ENCODE measurements around the gene HOXB6. TPM values are rescaled to one million over a fixed set of nuclear protein-coding genes. Genes with fewer than 3 reads are reported as not detected.

The HOXB6 gene
- 10 to 100 TPM in 1 of 4 donors, 1 to 10 TPM in 2, under 1 TPM in 1; 0.45 to 17.5 (median 4.0) TPM for polyA plus RNA-seq
- long read RNA-seq, donor 1: 0 reads
- long read RNA-seq, donor 2: 0 reads
- long read RNA-seq, donor 3: 0 reads
- long read RNA-seq, donor 4: 0 reads
- long read RNA-seq, donor 5, partial matches to known transcripts: 0 of 1 reads
- long read RNA-seq, donor 5, other reads (novel, unspliced or antisense): 0 of 1 reads
- long read RNA-seq, donor 6: 0 reads
- long read RNA-seq, donor 7: 0 reads
- long read RNA-seq, donor 8: 0 reads
- long read RNA-seq, donor 9: 0 reads
- long read RNA-seq, donor 10, partial matches to known transcripts: 6 of 8 reads
- long read RNA-seq, donor 10, other reads (novel, unspliced or antisense): 0 of 8 reads

DNA sequence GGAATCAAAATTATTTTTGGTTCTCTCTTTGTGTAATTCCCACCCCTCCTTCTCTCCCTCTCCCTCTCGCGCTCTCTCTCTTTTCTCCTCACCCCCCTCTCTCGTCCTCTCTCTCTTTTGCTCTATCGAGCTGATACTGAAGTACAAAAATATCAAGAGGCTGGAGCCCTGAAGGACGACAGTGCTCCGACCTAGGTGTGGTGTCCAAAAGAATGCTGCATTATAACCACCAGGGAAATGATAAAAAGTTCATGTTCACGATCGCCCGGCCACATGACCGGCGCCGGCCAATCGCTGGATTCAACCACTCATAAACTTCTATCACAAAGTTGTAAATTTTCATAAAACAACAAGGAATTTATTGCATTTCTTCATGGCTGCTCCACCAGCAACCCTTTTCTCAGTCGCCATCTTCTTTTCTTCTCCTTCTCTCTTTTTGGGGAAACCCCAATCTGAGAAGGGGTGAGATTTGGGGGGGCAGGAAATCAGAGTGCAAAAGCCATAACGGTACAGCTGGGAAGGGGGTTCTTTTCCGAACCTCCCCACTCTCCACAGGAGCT, at the start of gene HOXB6:
Gene HOXB6, minus strand, starts transcription at position 217 of the 560 bp plus-strand sequence. CDS start 6,836 bp downstream, outside the sequence.
- H3K9me3 ChIP-seq (ENCODE audit: control insufficient read depth in 2 of 2, insufficient read depth in 1 of 2, low read depth in 1 of 2, low read length in 1 of 2): peaks cover 0 to 20% of the 10 kb centered on the region in 2 donors
- peaks cover 0 to 18% (median 2%) of the 10 kb centered on the region in 3 donors for H3K4me1 ChIP-seq (ENCODE audit: control insufficient read depth in 3 of 3, insufficient read depth in 2 of 3, low read depth in 1 of 3, low read length in 2 of 3)
- H3K36me3 ChIP-seq (ENCODE audit: control insufficient read depth in 3 of 3, insufficient read depth in 2 of 3, low read depth in 1 of 3, low read length in 3 of 3): peaks cover 0 to 7% (median 0%) of the 10 kb centered on the region in 3 donors
- H3K27me3 ChIP-seq (ENCODE audit: control insufficient read depth in 3 of 3, insufficient read depth in 3 of 3, low read length in 3 of 3): peaks cover 11 to 98% (median 28%) of the 10 kb centered on the region in 3 donors
- no peak for FAIRE-seq
- WGBS, 3 donors: 21 to 31% (median 24%) methylated on average over 16 of the region's 16 CpGs
- H3K4me3 ChIP-seq (ENCODE audit: low read depth in 1 of 3, low read length in 3 of 3): peak within 1 kb of the TSS in 2 of 3 donors; percentile 47 to 61
- peak within 1 kb of the TSS in 1 of 3 donors; percentile 71 for H3K27ac ChIP-seq (ENCODE audit: low read depth in 1 of 3, low read length in 2 of 3)
- DNase-seq: no peak

- Histone ChIP-seq H3K9me3 (ENCODE audit: control insufficient read depth in 2 of 2, insufficient read depth in 1 of 2, low read depth in 1 of 2, low read length in 1 of 2) (no peaks in the 10 kb centered on the region), H3K27ac (ENCODE audit: low read depth in 1 of 3, low read length in 2 of 3) (no peak overlapping the region), H3K36me3 (ENCODE audit: control insufficient read depth in 3 of 3, insufficient read depth in 2 of 3, low read depth in 1 of 3, low read length in 3 of 3) (no peaks in the 10 kb centered on the region), H3K4me1 (ENCODE audit: control insufficient read depth in 3 of 3, insufficient read depth in 2 of 3, low read depth in 1 of 3, low read length in 2 of 3) (peaks cover 0 to 4% (median 3%) of the 10 kb centered on the region in 3 donors), H3K27me3 (ENCODE audit: control insufficient read depth in 3 of 3, insufficient read depth in 3 of 3, low read length in 3 of 3) (peaks cover 6 to 56% (median 28%) of the 10 kb centered on the region in 3 donors), H3K4me3 (ENCODE audit: low read depth in 1 of 3, low read length in 3 of 3) (no peak overlapping the region)
- WGBS, 3 donors: 57 to 79% (median 77%) methylated on average over 1 of the region's 1 CpG
- DNase-seq: no peak
- FAIRE-seq: no peak
Observed at GRCh38 chr17:48649741-48650140, 45.0 kb upstream of the HOXB6 start.

DNA sequence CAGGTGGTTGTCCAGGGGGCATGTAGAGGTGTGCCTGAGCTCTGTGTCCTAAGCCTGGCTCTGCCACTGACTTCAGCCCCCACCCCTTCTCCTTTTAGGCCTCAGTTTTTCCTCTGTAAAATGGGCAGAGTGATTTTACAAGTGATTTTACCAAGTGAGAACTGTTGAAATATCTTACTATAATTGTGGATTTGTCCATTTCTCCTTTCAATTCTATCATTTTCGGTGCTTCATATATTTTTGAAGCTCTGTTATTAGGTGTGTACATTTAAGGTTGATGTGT, 43.1 kb upstream of the HOXB6 start:
- no peaks in the 10 kb centered on the region for H3K36me3 ChIP-seq (ENCODE audit: control insufficient read depth in 3 of 3, insufficient read depth in 2 of 3, low read depth in 1 of 3, low read length in 3 of 3)
- H3K27me3 ChIP-seq (ENCODE audit: control insufficient read depth in 3 of 3, insufficient read depth in 3 of 3, low read length in 3 of 3): peaks cover 14 to 71% (median 39%) of the 10 kb centered on the region in 3 donors
- H3K9me3 ChIP-seq (ENCODE audit: control insufficient read depth in 2 of 2, insufficient read depth in 1 of 2, low read depth in 1 of 2, low read length in 1 of 2): no peaks in the 10 kb centered on the region
- 61 to 82% (median 81%) methylated on average over 1 of the region's 1 CpG for WGBS, 3 donors
- peaks cover 0 to 4% (median 3%) of the 10 kb centered on the region in 3 donors for H3K4me1 ChIP-seq (ENCODE audit: control insufficient read depth in 3 of 3, insufficient read depth in 2 of 3, low read depth in 1 of 3, low read length in 2 of 3)
- DNase-seq: no peak
- no peak for FAIRE-seq
- peak overlapping the region in 1 of 3 donors; percentile 53 for H3K4me3 ChIP-seq (ENCODE audit: low read depth in 1 of 3, low read length in 3 of 3)
- H3K27ac ChIP-seq (ENCODE audit: low read depth in 1 of 3, low read length in 2 of 3): no peak overlapping the region

- Histone ChIP-seq H3K36me3 (ENCODE audit: control insufficient read depth in 3 of 3, insufficient read depth in 2 of 3, low read depth in 1 of 3, low read length in 3 of 3) (no peaks in the 10 kb centered on the region), H3K4me1 (ENCODE audit: control insufficient read depth in 3 of 3, insufficient read depth in 2 of 3, low read depth in 1 of 3, low read length in 2 of 3) (peaks cover 0 to 4% (median 3%) of the 10 kb centered on the region in 3 donors), H3K4me3 (ENCODE audit: low read depth in 1 of 3, low read length in 3 of 3) (peak overlapping the region; percentile 15 to 53 (median 24)), H3K27ac (ENCODE audit: low read depth in 1 of 3, low read length in 2 of 3) (no peak overlapping the region), H3K27me3 (ENCODE audit: control insufficient read depth in 3 of 3, insufficient read depth in 3 of 3, low read length in 3 of 3) (peaks cover 17 to 76% (median 45%) of the 10 kb centered on the region in 3 donors), H3K9me3 (ENCODE audit: control insufficient read depth in 2 of 2, insufficient read depth in 1 of 2, low read depth in 1 of 2, low read length in 1 of 2) (no peaks in the 10 kb centered on the region)
- 2 to 3% (median 3%) methylated on average over 27 to 30 of the region's 30 CpGs for WGBS, 3 donors
- FAIRE-seq (no peak), DNase-seq (peak; percentile 45 to 52)
Observed at GRCh38 chr17:48647103-48647962, 42.5 kb upstream of the HOXB6 start.

DNA sequence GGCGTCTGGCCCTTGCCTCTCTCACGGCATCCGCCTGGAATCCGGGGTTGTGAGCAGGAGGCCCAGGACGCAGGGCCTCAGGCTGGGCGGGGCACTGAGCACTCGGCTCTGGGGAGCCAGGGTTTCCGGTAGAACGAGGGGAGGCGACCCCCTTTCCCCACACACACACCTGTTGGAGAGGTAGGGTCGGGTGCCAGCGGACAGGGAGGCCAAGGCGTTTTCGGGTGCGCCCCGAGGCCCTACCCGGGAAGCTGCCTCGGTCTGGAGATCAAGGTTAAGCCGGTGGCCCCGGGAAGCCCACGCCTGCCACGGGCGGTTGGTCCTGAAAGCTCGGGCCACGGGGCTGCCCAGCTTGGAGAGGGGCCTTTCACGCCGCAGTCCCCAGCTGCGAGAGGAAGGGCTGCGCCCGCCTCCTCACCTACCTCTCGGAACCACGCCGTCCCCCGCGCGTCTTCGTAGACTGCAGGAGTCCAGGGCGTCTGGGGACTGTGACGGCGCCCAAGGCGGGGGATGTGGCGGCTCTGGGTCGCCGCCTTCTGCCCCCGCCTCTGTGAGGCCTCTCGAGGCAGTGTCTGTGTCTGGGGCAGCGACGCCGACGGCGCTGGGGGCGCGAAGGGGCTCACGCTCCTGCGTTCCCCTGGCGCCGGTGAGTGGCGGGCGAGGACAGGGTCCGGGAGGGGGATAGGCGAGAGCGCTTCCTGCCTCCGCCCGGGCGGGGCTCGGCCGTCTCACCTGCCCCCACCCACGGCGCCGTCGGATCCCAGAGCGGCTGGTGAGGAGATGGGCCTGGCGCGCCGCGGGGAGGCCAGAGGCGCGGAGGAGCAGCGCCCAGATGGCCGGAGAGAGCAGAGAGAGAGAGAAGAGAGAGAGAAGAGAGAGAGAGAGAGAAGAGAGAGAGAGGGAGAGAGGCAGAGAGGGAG, 41.7 kb upstream of the HOXB6 start:
- FAIRE-seq (no peak), DNase-seq (peak in 1 of 2 donors; percentile 50)
- no peak overlapping the region for H3K27ac ChIP-seq (ENCODE audit: low read depth in 1 of 3, low read length in 2 of 3)
- H3K9me3 ChIP-seq (ENCODE audit: control insufficient read depth in 2 of 2, insufficient read depth in 1 of 2, low read depth in 1 of 2, low read length in 1 of 2): no peaks in the 10 kb centered on the region
- H3K4me1 ChIP-seq (ENCODE audit: control insufficient read depth in 3 of 3, insufficient read depth in 2 of 3, low read depth in 1 of 3, low read length in 2 of 3): peaks cover 0 to 4% (median 3%) of the 10 kb centered on the region in 3 donors
- H3K36me3 ChIP-seq (ENCODE audit: control insufficient read depth in 3 of 3, insufficient read depth in 2 of 3, low read depth in 1 of 3, low read length in 3 of 3): no peaks in the 10 kb centered on the region
- H3K4me3 ChIP-seq (ENCODE audit: low read depth in 1 of 3, low read length in 3 of 3): peak overlapping the region; percentile 5 to 53 (median 44)
- 3 to 6% (median 4%) methylated on average over 57 to 80 of the region's 80 CpGs for WGBS, 3 donors
- peaks cover 17 to 85% (median 53%) of the 10 kb centered on the region in 3 donors for H3K27me3 ChIP-seq (ENCODE audit: control insufficient read depth in 3 of 3, insufficient read depth in 3 of 3, low read length in 3 of 3)

GRCh38 chr17:48645639-48646182, 40.9 kb upstream of the HOXB6 start:
- no peak for DNase-seq
- Histone ChIP-seq H3K27me3 (ENCODE audit: control insufficient read depth in 3 of 3, insufficient read depth in 3 of 3, low read length in 3 of 3) (peaks cover 18 to 92% (median 58%) of the 10 kb centered on the region in 3 donors), H3K27ac (ENCODE audit: low read depth in 1 of 3, low read length in 2 of 3) (no peak overlapping the region), H3K9me3 (ENCODE audit: control insufficient read depth in 2 of 2, insufficient read depth in 1 of 2, low read depth in 1 of 2, low read length in 1 of 2) (no peaks in the 10 kb centered on the region), H3K36me3 (ENCODE audit: control insufficient read depth in 3 of 3, insufficient read depth in 2 of 3, low read depth in 1 of 3, low read length in 3 of 3) (no peaks in the 10 kb centered on the region), H3K4me3 (ENCODE audit: low read depth in 1 of 3, low read length in 3 of 3) (peak overlapping the region; percentile 5 to 53 (median 34)), H3K4me1 (ENCODE audit: control insufficient read depth in 3 of 3, insufficient read depth in 2 of 3, low read depth in 1 of 3, low read length in 2 of 3) (peaks cover 0 to 4% (median 3%) of the 10 kb centered on the region in 3 donors)
- no peak for FAIRE-seq
- 24 to 34% (median 33%) methylated on average over 14 of the region's 14 CpGs for WGBS, 3 donors

- DNase-seq (no peak), FAIRE-seq (no peak)
- WGBS, 3 donors: 31 to 41% (median 40%) methylated on average over 6 of the region's 6 CpGs
- Histone ChIP-seq H3K36me3 (ENCODE audit: control insufficient read depth in 3 of 3, insufficient read depth in 2 of 3, low read depth in 1 of 3, low read length in 3 of 3) (no peaks in the 10 kb centered on the region), H3K27ac (ENCODE audit: low read depth in 1 of 3, low read length in 2 of 3) (no peak overlapping the region), H3K4me1 (ENCODE audit: control insufficient read depth in 3 of 3, insufficient read depth in 2 of 3, low read depth in 1 of 3, low read length in 2 of 3) (peaks cover 0 to 4% (median 3%) of the 10 kb centered on the region in 3 donors), H3K27me3 (ENCODE audit: control insufficient read depth in 3 of 3, insufficient read depth in 3 of 3, low read length in 3 of 3) (peaks cover 22 to 95% (median 61%) of the 10 kb centered on the region in 3 donors), H3K9me3 (ENCODE audit: control insufficient read depth in 2 of 2, insufficient read depth in 1 of 2, low read depth in 1 of 2, low read length in 1 of 2) (no peaks in the 10 kb centered on the region), H3K4me3 (ENCODE audit: low read depth in 1 of 3, low read length in 3 of 3) (peak overlapping the region in 1 of 3 donors; percentile 34)
Observed at GRCh38 chr17:48644910-48645557, 40.2 kb upstream of the HOXB6 start.

All from small intestine (tissue), 16 donors.